Measurements from ENCODE around the gene ADAMTS13. TPM values are rescaled to one million over a fixed set of nuclear protein-coding genes. Genes with fewer than 3 reads are reported as not detected.

ADAMTS13 gene
- total and polyA plus RNA-seq, 12 donors: 1.5 to 17.8 (median 3.5) TPM

DNA sequence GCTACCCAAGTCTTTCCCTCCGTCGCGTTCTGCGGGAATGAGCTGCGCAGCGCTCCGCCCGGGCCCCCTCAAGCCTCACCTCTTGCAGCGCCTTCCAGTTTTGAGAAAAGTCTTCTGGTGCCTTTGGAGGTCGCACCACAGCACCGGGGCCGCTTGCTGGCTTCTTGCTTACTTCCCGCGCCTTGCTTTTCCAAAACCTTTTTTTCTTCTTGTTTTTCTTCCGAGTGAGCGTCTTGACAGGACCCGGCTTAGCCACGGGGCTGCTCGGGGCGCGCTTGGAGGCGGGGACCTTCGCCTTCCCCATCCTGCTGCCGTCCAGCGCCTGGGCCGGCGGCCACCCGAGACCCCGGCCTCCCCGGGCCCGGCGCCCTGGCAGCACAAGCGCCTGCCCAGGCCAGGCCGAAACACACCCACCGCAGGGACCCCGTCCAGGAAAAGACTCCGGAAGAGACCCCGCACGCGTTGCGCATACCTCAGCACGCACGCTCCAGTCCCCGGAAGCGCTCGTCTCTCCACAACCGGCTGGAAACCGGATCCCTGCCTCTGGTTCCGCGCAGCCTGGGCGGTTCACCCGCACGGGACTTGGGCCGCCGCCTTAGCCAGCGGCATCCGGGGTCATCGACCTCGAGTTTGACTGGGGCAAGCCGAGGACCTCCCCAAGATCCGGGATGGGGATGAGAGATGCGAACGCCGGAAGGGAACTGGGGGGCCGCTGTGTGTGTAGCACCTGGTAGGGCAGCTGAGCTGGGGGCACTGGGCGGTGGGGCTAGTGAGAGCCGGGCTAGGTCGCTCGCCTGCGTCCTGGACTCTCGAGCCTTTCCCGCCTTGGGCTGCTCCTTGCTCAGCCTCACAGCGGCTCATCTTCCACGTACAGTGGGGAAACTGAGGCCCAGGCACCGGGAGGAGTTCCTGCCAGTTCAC is 4.4 kb upstream of the ADAMTS13 start, which contains the start of gene REXO4:
TSS of gene REXO4 (minus strand) at position 470 of the 921 bp plus-strand sequence. CDS start at position 304, 166 bp downstream.
- H3K4me1 ChIP-seq: peaks cover 6 to 35% (median 19%) of the 10 kb centered on the region in 9 donors
- peak within 1 kb of the TSS; percentile 35 to 93 (median 82) for H3K27ac ChIP-seq
- TF ChIP-seq CTCF (IDR thresholded peaks at IDR 0.05): no peak
- no peaks in the 10 kb centered on the region for H3K9me3 ChIP-seq
- WGBS, 2 donors: 1 to 3% methylated on average over 74 to 75 of the region's 75 CpGs
- peak; percentile 92 to 97 (median 96) for ATAC-seq
- intact Hi-C loops (cut with DNase I): loop anchor here in 3 of 10 donors (5.0 to 10.0 kb wide), 3 partner anchors 40 to 63 kb away; partner anchors contain the start of genes STKLD1 (in 2 of the 3), SURF4 (in 2 of the 3), CACFD1 (in 1 of the 3) and SURF1 (in 1 of the 3)
- peaks cover 0 to 35% (median 2%) of the 10 kb centered on the region in 9 donors for H3K36me3 ChIP-seq
- H3K27me3 ChIP-seq: no peaks in the 10 kb centered on the region
- H3K4me3 ChIP-seq: peak within 1 kb of the TSS; percentile 51 to 94 (median 82)
- DNase-seq: peak; percentile 77 to 83

GRCh38 chr9:133419005-133419404 is 3.2 kb upstream of the ADAMTS13 start:
- Histone ChIP-seq H3K36me3 (peaks cover 0 to 23% (median 0%) of the 10 kb centered on the region in 9 donors), H3K4me3 (peak overlapping the region in 3 of 10 donors; percentile 79 to 94 (median 92)), H3K9me3 (no peaks in the 10 kb centered on the region), H3K27ac (no peak overlapping the region), H3K27me3 (peaks cover 0 to 2% (median 0%) of the 10 kb centered on the region in 7 donors), H3K4me1 (peaks cover 6 to 35% (median 19%) of the 10 kb centered on the region in 9 donors)
- intact Hi-C loops (cut with DNase I): loop anchor here in 3 of 10 donors (5.0 to 10.0 kb wide), 3 partner anchors 38 to 64 kb away; partner anchors contain the start of genes STKLD1 (in 2 of the 3), SURF4 (in 2 of the 3), CACFD1 (in 1 of the 3) and SURF1 (in 1 of the 3)
- ATAC-seq (no peak), DNase-seq (no peak)
- WGBS, 2 donors: 61 to 73% methylated on average over 13 of the region's 13 CpGs
- no peak for TF ChIP-seq CTCF (IDR thresholded peaks at IDR 0.05)

DNA sequence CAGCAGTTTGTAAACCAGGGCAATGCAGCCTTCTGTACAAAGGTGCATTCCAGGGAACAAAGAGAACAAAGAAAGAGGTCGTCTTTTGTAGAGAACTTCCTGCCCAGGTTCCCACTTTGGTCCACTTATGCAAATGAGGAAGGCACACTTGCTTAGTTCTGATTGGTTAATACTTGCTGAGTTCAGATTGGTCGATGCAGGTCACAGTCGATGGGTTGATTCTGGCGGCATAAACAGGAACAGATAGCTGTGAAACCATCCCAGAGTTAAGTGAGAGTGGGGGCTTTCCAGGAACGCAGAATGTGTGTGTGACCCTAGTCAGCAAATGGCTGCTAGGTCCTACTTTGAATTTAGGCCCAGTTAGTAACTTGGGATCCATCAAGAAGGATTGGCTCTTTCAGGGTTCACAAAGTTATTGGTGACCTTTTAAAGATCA is 1.8 kb upstream of the ADAMTS13 start:
- Histone ChIP-seq H3K4me1 (peaks cover 6 to 32% (median 19%) of the 10 kb centered on the region in 9 donors), H3K9me3 (no peaks in the 10 kb centered on the region), H3K36me3 (peaks cover 0 to 9% (median 0%) of the 10 kb centered on the region in 9 donors), H3K4me3 (no peak overlapping the region), H3K27ac (no peak overlapping the region), H3K27me3 (peaks cover 0 to 15% (median under 1%) of the 10 kb centered on the region in 7 donors)
- no peak for TF ChIP-seq CTCF (IDR thresholded peaks at IDR 0.05)
- DNase-seq: no peak
- intact Hi-C loops (cut with DNase I): no loop called here
- 63 to 67% methylated on average over 5 of the region's 5 CpGs for WGBS, 2 donors
- ATAC-seq: no peak

- Histone ChIP-seq H3K27me3 (peaks cover 5 to 42% (median 28%) of the 10 kb centered on the region in 7 donors), H3K9me3 (no peaks in the 10 kb centered on the region), H3K4me3 (no peak overlapping the region), H3K4me1 (peaks cover 0 to 9% (median 3%) of the 10 kb centered on the region in 9 donors), H3K27ac (no peak overlapping the region), H3K36me3 (no peaks in the 10 kb centered on the region)
- WGBS, 2 donors: 43 to 45% methylated on average over 3 of the region's 3 CpGs
- intact Hi-C loops (cut with DNase I): no loop called here
- peak in 1 of 8 donors; percentile 43 for ATAC-seq
- DNase-seq: no peak
- no peak for TF ChIP-seq CTCF (IDR thresholded peaks at IDR 0.05)
Observed at GRCh38 chr9:133423216-133423615, 1.0 kb downstream of the ADAMTS13 start.
